DOHH2 (cell line): ENCODE results near the gene EZH2.

ENCODE experiments used
- CTCF ChIP-seq: fragments of 200-600 bp; sonication (generic); IDR thresholded peaks from one replicate; pipeline ENCODE4 v1.5.1; 2014; ENCODE audit warnings: antibody characterized with exemption, mild to moderate bottlenecking, low read depth, low read length; ENCODE audit not compliant: poor library complexity, severe bottlenecking
- EZH2phosphoT487 ChIP-seq: fragments of 200-600 bp; sonication (generic); IDR thresholded peaks from 2 replicates; pipeline ENCODE4 v1.6.1; 2017; ENCODE audit warnings: borderline replicate concordance, mild to moderate bottlenecking, antibody characterized with exemption, low read length, moderate library complexity, mixed read lengths

DNA sequence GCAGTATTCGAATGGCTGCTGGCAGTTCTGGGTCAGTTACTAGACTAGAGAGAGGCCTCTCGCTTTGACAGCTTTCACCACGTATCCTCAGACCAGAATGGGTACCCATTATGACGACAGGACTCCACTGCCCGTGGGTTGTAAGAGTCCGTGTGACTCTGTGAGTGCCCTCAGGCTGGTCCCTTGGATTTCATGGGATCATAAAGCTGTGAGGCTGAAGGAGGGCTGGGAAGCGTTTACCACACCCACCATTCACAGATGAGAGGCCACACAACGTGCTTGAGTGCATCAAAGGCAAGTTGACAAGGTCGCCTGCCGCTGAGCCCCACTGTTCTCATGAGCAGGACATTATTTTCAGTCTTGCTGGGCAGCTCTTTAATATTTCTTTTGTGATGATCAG is 87.2 kb downstream of the EZH2 start:
- no peak for TF ChIP-seq CTCF
- no peak for TF ChIP-seq EZH2phosphoT487
